Peyer's patch (tissue), 4 donors: ENCODE measurements around the gene PLA2G4E.

Source experiments
- POLR2A ChIP-seq, 2 donors: fragments of 450-650 bp; IDR thresholded peaks; one replicate each; pipeline ENCODE4 v1.5.1; 2017; ENCODE audit warnings: antibody characterized with exemption in 2 of 2, mild to moderate bottlenecking in 2 of 2, moderate library complexity in 2 of 2
- TF ChIP-seq, protein P1 (sequence below), 6 experiments: fragments of 450-650 bp in 4 of 6; fragments of 200-600 bp in 2 of 6; sonication (generic) in 1 of 6; IDR thresholded peaks; one replicate each; pipeline ENCODE4 v1.5.1; 2017 to 2019; ENCODE audit warnings: antibody characterized with exemption in 6 of 6, mild to moderate bottlenecking in 3 of 6, moderate library complexity in 1 of 6

DNA sequence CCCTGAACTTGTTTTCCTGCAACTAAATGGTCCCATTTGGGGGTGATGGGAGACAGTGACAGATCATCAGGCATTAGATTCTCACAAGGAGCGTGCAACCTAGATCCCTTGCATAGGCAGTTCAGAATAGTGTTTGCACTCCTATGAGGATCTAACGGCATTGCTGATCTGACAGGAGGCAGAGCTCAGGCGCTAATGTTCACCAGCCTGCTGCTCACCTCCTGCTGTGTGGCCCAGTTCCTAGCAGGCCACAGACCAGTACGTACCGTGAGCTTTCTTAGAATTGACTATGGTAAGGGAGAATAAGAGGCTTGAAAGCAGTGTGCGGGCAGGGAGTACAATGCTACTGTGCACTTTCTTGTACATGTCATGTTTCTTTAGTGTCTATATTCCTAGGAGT is 17.6 kb upstream of the PLA2G4E start:
- TF ChIP-seq, protein P1, sequence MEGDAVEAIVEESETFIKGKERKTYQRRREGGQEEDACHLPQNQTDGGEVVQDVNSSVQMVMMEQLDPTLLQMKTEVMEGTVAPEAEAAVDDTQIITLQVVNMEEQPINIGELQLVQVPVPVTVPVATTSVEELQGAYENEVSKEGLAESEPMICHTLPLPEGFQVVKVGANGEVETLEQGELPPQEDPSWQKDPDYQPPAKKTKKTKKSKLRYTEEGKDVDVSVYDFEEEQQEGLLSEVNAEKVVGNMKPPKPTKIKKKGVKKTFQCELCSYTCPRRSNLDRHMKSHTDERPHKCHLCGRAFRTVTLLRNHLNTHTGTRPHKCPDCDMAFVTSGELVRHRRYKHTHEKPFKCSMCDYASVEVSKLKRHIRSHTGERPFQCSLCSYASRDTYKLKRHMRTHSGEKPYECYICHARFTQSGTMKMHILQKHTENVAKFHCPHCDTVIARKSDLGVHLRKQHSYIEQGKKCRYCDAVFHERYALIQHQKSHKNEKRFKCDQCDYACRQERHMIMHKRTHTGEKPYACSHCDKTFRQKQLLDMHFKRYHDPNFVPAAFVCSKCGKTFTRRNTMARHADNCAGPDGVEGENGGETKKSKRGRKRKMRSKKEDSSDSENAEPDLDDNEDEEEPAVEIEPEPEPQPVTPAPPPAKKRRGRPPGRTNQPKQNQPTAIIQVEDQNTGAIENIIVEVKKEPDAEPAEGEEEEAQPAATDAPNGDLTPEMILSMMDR (IDR thresholded peaks at IDR 0.05), result no peak
- TF ChIP-seq POLR2A (IDR thresholded peaks at IDR 0.05), result no peak
